ENCODE results near the gene HHIPL1.

- TF ChIP-seq, protein P1, sequence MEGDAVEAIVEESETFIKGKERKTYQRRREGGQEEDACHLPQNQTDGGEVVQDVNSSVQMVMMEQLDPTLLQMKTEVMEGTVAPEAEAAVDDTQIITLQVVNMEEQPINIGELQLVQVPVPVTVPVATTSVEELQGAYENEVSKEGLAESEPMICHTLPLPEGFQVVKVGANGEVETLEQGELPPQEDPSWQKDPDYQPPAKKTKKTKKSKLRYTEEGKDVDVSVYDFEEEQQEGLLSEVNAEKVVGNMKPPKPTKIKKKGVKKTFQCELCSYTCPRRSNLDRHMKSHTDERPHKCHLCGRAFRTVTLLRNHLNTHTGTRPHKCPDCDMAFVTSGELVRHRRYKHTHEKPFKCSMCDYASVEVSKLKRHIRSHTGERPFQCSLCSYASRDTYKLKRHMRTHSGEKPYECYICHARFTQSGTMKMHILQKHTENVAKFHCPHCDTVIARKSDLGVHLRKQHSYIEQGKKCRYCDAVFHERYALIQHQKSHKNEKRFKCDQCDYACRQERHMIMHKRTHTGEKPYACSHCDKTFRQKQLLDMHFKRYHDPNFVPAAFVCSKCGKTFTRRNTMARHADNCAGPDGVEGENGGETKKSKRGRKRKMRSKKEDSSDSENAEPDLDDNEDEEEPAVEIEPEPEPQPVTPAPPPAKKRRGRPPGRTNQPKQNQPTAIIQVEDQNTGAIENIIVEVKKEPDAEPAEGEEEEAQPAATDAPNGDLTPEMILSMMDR (conservative IDR thresholded peaks at IDR 0.05; ENCODE audit: low read length): no peak
- no peak for TF ChIP-seq EZH2phosphoT487 (IDR thresholded peaks at IDR 0.05; ENCODE audit: borderline replicate concordance, low read depth, low read length)
Measured at GRCh38 chr14:99706107-99706900, 61.4 kb downstream of the HHIPL1 start.
